CD4-positive, alpha-beta T cell treated with Interleukin-1 beta for 1 hour (primary cell): ENCODE measurements around the gene SP7.
A peak's percentile ranks its signal among the peaks of the same experiment; 100 is the strongest.
"Not testable (repeated sequence)": the region's sequence is repeated elsewhere in the genome, so short reads cannot be mapped to it uniquely, and the experiment has no call there.

ENCODE experiments used
- DNase-seq, 2 donors: peaks; one replicate each; pipeline ENCODE4 v3.0.0-alpha.2; 2020 to 2022

The SP7 gene

DNA sequence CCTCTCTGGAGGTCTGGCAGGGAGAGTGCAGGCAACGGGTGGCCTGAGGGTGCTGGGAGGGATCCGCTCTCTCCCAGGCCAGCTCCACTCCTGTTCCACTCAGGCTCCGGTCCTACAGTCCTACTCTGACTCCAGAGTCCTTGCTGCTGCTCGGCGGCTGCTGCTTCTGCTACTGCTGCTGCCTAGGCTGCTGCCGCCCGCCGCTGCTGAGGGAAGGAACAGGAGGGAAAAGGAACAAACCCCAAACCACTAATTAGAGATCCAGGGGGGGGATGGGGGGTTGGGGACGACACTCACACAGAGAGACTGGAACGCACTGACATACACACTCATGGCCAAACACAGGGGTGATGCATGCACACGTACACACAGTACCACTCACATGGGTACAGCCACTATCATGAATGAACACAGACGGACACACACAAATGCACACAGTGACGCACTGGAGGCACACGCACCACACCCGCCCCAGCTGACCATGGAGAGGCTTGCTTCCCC lies at the start of gene SP7:
SP7 (minus strand) TSS at position 174 of the 501 bp plus-strand sequence. CDS start 708 bp downstream, outside the sequence.
- DNase-seq: peak in 1 of 2 donors; percentile 23

DNA sequence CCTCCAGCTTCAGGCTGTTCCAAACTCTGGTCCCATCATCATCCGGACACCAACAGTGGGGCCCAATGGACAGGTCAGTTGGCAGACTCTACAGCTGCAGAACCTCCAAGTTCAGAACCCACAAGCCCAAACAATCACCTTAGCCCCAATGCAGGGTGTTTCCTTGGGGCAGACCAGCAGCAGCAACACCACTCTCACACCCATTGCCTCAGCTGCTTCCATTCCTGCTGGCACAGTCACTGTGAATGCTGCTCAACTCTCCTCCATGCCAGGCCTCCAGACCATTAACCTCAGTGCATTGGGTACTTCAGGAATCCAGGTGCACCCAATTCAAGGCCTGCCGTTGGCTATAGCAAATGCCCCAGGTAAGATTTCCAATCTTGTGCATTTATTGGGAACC lies 47.1 kb upstream of the SP7 start:
- no peak for DNase-seq

DNA sequence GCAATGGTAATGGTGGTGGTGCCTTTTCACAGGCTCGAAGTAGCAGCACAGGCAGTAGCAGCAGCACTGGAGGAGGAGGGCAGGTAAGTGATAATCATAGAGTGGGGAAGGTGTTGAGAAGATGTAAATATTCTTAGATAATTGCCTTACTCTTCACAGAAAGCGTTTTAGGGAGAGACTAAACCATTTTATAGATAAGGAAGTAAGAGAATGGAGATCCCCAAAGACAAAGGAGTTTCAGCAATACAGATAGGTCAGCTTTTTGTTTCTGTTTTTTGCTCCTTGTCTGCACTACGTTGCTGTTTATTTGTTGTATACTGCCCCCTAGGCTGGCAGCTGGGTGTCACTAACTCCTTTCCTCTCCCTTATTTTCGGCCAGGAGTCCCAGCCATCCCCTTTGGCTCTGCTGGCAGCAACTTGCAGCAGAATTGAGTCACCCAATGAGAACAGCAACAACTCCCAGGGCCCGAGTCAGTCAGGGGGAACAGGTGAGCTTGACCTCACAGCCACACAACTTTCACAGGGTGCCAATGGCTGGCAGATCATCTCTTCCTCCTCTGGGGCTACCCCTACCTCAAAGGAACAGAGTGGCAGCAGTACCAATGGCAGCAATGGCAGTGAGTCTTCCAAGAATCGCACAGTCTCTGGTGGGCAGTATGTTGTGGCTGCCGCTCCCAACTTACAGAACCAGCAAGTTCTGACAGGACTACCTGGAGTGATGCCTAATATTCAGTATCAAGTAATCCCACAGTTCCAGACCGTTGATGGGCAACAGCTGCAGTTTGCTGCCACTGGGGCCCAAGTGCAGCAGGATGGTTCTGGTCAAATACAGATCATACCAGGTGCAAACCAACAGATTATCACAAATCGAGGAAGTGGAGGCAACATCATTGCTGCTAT lies 45.8 kb upstream of the SP7 start:
- peak; percentile 59 to 66 for DNase-seq

DNA sequence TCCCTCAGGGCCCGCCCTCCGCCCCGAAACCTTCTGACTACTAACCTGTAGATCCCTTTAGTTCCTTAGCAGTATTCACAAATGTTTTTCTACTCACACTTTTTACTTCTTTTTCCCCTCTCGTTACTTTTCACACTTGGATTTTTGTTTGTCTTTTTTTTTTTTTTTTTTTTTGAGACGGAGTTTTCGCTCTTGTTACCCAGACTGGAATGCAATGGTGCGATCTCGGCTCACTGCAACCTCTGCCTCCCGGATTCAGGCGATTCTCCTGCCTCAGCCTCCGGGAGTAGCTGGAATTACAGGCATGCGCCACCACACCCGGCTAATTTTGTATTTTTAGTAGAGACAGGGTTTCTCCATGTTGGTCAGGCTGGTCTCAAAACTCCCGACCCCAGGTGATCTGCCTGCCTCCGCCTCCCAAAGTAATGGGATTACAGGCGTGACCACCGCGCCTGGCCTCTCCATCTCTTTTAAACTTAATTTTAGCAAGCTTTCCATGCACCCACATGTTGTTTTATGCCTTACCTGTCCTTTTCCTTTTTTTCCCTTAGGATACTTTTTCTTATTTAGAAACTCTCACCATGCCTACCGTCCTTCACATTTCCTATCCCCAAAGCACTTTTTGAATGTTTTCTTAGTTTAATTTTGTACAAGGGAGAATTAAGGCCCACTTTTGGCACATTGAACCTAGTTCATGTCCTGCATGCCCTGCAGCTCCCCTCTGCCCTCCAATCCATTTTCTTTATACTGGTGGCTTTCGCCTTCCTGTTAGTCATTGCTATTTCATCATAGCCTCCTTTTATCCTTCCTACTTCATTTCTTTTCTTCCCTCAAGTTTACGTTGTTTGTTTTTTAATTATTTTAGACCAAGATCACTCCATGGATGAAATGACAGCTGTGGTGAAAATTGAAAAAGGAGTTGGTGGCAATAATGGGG lies 44.9 kb upstream of the SP7 start:
- DNase-seq: no peak

DNA sequence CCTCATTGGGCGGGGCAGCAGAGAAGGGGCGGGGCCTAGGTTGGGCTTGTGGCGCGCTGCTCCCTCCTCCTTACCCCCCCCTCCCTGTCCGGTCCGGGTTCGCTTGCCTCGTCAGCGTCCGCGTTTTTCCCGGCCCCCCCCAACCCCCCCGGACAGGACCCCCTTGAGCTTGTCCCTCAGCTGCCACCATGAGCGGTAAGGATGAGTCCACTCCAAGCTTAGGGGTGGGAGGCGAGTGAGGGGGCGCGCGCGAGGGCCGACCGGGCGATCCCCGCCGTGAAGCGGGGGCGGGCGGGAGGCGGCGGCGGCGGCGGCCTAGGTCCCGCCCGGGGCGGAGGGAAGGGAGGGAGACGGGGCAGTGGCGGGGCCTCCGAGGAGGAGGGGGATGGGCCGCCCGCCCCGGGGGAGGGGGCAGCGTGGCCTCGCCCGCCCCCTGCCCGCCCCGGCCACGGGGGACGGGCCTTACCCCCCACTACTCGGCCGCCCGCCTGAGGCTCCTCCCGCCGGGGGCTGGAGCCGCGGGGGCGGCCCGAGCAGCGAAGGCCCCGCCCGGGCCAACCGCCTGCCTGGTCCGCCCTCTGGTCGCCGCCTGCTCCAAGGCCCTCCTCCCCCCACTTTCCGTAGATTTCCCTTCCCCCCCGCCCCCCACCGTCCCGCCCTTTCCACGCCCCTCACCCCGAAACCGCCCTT lies 44.1 kb upstream of the SP7 start, which contains the start of gene SP1:
SP1 (plus strand) TSS at position 73 of the 690 bp plus-strand sequence; CDS start at position 189, 116 bp downstream.
- peak; percentile 90 to 92 for DNase-seq

DNA sequence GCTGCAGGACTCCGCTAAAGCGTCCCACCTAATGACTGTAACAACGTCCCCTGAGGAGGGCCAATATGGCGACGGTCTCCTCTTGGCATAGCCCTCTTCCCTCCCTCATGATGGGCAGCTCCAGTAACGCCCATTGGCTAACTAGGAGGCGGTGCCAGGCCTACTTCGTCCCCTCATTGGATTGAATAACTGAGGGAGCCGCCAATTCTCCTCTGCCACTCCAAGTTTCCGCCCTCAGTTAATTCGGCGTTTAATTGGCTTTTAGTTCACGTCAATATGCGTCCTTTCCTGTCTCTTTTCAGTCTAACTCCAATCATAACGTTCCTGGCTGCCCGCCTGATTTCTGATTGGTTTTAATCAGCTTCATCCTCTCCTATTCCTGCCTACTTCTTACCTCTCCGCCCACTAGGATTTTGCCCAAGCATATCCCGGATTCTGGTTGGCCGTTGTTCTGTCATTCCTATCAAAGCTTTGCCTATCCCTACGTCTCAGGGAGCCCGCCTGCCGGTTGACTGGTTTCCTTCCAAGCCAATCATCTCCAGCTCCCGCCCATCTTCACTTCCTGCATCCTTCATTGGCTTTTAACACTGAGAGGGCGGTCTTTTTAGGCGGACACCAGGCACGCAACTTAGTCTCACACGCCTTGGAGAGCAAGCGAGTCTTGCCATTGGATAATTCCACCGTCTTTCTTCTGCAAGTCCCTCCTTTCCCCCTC lies 43.4 kb upstream of the SP7 start:
- DNase-seq: peak; percentile 100

DNA sequence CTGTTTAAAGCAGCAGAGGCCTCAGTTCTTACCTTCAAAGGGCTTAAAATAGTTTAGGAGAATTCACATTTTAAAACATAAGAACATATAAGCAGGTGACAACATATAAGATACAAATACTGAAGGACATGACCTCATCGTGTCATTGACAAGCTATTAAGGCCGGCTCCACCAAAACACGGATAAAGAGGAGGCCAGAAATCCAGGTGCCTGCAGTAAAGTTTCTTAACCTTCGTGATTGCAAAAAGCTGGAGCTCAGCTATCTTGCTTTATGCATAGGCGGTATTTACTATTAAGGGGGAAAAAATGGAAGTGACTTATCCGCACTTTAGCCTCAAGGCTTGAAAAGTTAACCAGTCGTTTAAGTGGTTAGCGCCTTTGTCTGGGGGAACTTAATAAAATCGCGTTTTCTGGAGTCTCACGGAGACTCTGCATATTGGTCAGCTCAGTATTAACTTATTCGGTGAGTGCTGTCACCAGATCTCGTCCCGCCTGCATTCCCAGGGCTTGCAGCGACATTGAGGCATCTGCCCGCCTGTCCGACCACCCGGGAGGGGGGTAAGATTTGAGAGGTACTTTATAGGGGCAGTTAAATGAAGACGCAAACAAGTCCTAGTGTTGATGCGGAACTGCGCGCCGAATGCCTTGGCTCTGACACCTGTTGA lies 42.7 kb upstream of the SP7 start:
- DNase-seq: peak in 1 of 2 donors; percentile 10

DNA sequence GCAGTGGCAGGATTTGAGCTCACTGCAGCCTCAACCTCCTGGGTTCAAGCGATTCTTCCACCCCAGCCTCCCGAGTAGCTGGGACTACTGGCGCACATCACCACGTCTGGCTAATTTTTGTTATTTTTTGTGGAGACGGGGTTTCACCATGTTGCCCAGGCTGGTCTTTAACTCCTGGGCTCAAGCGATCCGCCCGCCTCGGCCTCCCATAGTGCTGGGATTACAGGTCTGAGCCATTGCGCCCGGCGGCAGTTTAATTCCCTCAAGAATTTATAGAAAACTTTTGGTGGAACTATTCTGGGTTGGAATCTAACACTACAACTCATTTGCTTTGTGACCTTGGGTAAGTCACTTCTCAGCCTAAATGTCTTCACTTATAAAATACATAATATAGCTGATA lies 42.1 kb upstream of the SP7 start:
- no peak for DNase-seq

DNA sequence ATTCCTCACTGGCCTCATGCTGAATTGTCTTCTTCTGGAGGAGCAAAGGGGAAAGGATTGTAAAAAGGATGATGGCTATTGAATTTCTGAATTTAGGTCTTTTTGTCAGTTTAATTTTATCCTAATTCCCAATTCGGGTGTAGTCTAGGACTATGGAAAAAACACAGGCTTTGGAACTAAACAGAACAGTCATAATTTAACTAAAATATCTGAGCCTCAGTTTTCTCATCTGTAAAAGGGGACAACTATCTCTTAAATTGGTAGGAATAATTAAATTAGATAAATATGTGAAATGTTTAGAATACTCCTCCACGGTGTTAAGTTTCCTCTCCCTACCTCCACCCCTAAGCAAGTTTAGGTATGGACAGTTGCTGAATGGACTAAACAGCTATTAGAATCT lies 40.6 kb upstream of the SP7 start:
- DNase-seq: no peak

DNA sequence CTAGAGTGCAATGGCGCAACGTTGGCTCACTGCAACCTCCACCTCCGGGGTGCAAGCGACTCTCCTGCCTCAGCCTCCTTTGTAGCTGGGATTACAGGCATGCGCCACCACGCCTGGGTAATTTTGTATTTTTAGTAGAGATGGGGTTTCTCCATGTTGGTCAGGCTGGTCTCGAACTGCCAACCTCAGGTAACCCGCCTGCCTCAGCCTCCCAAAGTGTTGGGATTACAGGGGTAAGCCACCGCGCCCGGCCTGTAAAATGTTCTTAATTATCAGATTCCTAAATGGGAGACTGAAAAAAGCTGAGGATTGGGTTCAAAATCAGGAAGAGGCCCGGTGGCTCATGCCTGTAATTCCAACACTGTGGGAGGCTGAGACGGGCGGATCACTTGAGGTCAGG lies 38.1 kb upstream of the SP7 start:
- not testable (repeated sequence) for DNase-seq

DNA sequence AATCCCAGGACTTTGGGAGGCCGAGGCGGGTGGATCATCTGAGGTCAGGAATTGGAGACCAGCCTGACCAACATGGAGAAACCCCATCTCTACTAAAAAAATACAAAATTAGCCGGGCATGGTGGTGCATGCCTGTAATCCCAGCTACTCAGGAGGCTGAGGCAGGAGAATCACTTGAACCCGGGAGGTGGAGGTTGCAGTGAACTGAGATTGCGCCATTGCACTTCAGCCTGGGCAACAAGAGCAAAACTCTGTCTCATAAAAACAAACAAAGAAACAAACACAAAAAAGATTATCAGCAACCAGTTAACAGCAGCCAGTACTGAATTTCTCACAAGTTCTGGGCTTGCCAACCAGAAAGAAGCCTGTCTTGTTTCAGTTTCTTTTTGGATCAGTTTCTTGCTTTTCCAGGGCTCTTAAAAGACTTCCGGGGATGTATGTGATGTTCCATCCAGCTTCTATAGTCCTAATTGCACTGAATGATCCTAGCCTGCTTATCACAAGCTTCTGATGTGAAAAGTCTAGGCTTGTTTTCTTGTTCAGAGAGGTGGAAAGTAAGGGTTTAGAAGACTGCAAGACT lies 37.5 kb upstream of the SP7 start:
- DNase-seq: not testable (repeated sequence)

DNA sequence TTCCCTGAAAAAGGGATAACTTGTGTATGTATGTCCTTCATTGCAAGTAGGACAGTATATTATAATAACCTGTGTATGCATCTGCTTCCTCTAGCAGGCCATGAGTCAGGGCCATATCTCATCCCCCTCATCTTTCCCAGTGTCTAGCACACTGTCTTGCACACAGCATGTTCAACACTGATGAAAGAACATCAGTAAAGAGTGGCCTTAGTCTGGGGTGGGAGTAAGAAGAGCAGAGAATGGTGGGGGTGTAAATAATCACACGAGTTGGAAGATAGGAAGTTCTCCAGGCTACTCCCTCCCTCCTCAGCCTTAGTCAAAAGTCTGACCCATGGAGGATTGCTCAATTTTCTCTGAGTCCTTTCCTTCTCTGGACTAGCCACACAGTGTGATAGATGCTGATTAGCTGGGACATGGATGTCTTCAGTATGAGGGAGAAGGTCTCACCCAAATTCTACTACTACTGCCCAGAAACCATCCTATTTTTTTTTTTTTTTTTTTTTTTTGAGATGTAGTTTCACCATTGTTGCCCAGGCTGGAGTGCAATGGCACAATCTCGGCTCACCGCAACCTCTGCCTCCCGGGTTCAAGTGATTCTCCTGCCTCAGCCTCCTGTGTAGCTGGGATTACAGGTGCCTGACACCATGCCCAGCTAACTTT lies 29.2 kb upstream of the SP7 start:
- DNase-seq: no peak

DNA sequence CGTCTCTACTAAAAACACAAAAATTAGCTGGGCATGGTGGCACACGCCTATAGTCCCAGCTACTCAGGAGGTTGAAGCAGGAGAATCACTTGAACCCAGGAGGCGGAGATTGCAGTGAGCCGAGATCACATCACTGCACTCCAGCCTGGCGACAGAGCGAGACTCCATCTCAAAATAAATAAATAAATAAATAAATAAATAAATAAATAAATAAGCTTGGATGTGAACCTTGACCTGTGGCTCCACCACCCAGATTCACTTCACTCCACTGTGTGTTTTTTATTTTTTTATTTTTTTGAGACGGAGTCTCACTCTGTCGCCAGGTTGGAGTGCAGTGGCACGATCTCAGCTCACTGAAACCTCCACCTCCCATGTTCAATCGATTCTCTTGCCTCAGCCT lies 25.5 kb upstream of the SP7 start:
- DNase-seq: not testable (repeated sequence)

DNA sequence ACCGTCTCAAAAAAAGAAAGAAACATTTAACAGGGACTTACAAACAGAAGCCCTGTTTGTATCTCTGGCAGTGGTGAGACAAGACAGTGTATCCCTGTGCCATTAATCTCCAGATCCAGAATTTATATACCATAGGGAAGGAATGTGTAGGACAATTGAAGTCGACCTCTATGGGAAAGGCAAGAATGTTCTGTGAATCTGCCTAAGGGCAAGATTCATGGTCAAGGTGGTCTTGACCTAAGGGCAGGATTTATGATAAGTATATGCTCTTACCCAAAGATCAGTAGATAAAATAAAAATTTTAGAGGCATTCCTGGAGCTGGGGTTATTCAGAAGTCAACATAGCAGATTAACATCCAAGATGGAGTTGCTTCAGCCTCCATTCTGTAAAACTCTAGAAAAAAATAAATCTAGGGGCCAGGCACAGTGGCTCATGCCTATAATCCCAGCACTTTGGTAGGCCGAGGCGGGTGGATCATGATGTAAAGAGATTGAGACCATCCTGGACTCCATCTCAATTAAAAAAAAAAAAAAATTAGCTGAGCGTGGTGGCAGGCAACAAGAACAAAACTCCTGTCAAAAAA lies 22.8 kb upstream of the SP7 start:
- no peak for DNase-seq

DNA sequence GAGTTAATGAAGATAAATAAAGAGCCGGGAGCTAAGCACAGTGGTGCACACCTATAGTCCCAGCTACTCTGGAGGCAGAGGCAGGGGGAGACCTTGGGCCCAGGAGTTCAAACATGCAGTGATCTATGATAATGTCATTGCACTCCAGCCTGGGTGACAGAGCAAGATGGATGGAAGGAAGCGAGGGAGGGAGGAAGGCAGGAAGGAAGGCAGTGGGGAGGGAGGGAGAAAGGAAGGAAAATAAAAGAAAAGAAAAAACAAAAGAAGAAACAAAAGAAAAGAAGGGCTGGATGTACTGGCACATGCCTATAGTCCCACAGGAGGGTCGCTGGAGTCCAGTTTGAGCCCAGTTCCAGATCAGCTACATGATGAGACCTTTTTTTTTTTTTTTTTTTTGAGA lies 19.0 kb upstream of the SP7 start:
- no peak for DNase-seq

DNA sequence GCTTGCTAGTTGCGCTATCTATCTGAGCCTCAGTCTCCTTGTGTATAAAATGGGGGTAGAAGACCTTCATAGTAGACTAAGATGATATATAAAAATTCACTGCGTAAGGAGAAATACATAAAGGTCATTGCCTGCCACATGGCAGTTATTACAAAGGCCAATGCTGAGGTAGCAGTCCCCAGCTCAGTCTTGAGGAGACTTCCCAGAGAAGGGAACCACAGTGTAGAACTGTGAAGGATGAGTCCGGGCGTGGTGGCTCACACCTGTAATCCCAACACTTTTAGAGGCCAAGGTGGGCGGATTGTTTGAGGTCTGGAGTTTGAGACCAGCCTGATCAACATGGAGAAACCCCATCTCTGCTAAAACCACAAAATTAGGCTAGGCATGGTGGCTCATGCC lies 17.1 kb upstream of the SP7 start:
- no peak for DNase-seq

DNA sequence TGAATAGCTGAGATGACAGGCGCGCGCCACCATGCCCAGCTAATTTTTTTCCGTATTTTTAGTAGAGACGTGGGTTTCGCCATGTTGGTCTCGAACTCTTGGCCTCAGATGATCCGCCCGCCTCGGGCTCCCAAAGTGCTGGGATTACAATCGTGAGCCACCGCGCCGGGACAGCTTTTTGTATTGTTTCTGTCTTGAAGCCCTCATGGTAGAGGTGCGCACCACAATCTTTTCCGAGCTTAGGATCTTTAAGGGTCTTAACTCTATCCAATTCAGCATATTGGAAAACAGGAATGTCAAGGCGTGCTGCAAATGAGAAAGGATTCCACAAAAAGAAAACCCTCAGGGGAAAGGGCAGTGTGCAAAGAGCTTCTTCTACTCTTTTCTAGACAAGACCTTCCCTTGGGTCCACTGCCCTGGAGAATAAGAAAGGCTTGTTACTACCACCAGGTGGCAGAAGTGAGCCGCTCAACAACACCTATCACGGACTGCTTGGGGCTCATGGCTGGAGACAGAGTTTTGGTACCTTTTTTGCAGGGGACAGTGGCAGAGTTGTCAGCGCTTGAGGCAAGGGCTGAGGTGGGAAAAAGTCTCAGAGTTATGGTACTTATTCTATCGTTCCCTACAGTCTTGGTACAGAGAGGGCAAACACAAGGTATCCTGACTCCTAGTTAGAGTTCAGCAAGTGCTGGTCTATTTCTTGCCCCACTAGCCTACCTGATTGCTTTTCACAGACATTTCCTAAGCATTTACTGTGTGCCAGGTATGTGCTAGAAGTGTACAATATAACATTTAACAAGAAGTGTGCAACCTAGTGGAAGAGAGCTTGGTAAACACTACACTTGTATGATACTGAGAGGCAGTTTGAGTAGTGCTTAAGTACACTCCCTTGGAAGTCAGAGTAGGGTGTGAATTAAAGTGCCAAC lies 16.4 kb upstream of the SP7 start:
- peak; percentile 85 to 90 for DNase-seq

DNA sequence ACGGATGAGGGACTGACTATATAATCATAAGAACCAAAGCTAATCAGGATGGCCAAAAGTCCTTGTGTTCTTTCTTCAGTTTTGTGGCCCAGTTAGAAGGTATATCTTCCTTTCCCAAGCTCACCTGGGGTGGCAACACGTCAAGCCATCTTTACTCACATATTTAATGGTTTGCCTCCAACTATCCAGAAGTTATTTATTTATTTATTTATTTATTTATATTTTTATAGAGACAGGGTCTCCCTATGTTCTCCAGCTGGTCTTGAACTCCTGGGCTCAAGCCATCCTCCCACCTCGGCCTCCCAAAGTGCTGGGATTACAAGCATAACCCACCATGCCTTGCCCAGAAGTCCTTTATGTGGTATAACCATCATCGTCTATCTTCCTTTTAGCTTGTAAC lies 11.8 kb upstream of the SP7 start:
- DNase-seq: no peak

DNA sequence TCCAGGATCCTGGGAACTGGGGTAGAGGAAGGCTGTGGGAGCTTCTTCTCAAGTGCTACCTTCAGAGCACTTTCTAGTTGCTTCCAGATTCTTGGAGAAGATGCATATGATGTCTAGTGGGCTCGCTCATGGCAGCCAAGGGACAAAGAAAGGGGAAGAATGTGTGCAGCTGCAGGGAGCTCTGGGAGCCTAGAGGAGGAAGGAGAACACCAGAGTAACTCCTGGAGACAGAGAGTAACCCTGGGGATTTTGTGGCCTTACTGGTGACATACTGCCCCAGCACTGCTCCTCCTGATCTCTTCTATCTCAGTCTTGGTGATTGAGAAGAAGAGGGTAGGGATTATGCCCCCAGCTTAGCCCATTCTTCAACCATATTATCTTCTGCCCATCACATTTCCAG lies 10.3 kb upstream of the SP7 start:
- no peak for DNase-seq
